ENCODE data around the gene TEX47. TPM values are rescaled to one million over a fixed set of nuclear protein-coding genes. Genes with fewer than 3 reads are reported as not detected.

The TEX47 gene
- total and polyA plus RNA-seq, 2 experiments from 2014 or later: not detected

DNA sequence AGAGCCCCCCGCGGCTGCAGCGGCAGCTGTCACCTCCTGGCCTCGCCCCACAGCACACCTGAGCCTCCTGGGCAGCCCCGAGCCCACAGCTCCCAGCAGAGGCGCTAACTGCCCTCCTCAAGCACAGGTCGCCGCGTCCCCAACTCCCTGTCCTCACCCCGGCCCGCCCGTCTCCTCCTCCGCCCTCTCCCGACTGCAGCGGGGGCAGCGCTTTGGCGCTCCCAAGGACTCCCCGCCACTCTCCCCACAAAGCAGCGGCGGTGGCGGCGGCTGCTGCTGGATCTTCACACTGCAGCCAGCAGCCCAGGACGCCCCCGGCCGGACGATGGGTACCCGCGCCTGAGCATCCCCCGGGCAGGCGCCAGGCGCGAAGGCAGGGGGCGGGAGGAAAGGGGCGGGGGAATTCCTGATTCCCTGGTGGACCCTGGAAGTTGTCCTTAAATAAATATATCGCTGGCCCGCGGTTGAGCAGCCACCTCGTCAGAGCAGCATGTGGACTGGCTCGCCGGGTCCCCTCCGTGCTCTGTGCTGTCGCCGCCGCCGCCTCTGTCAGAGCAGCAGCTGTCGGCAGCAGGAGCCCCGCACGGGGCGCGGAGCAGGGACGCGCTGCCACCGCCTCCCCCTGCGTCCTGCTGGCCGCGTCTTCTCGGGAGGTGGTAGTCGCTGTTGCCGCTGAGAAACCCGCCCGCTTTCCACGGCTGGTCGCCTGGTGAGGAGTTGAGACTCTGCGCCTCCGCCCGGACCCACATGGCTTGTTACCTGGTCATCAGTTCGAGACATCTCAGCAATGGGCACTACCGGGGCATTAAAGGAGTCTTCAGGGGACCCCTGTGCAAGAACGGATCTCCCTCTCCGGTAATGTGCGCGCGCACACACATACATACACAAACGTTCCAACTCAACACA is 36.1 kb downstream of the TEX47 start, which contains the start of gene ZNF804B:
TSS of gene ZNF804B (plus strand) at position 471 of the 906 bp plus-strand sequence. CDS start at position 748, 277 bp downstream.
- H3F3A ChIP-seq (replicated peaks; ENCODE audit: low read depth): no peaks in the 10 kb centered on the region
- Mint-ChIP-seq H3K27ac (no peak within 1 kb of the TSS), H3K9me3 (no peaks in the 10 kb centered on the region; the same call in 2 of the 3 replicates), H3K4me3 (peak within 1 kb of the TSS; percentile 81), H3K27me3 (ENCODE audit: insufficient read depth, low read depth, poor library complexity) (peaks cover 24% of the 10 kb centered on the region), H3K4me1 (peaks cover 8% of the 10 kb centered on the region), H3K36me3 (ENCODE audit: low read depth) (no peaks in the 10 kb centered on the region)
- H3K4me2 ChIP-seq: peak within 1 kb of the TSS; percentile 91
- no peaks in the 10 kb centered on the region for H3K79me2 ChIP-seq (replicated peaks; ENCODE audit: insufficient read depth)
- H2AFZ ChIP-seq: peak within 1 kb of the TSS; percentile 97
- ATAC-seq (peak; percentile 87), DNase-seq (ENCODE audit: low spot score) (peak; percentile 74)
- H3K4me3 ChIP-seq: peak within 1 kb of the TSS; percentile 65
- no peaks in the 10 kb centered on the region for H3K9me2 ChIP-seq (ENCODE audit: insufficient read depth)
- no peaks in the 10 kb centered on the region for H3K36me3 ChIP-seq (ENCODE audit: insufficient read depth)
- TF ChIP-seq, protein P1, sequence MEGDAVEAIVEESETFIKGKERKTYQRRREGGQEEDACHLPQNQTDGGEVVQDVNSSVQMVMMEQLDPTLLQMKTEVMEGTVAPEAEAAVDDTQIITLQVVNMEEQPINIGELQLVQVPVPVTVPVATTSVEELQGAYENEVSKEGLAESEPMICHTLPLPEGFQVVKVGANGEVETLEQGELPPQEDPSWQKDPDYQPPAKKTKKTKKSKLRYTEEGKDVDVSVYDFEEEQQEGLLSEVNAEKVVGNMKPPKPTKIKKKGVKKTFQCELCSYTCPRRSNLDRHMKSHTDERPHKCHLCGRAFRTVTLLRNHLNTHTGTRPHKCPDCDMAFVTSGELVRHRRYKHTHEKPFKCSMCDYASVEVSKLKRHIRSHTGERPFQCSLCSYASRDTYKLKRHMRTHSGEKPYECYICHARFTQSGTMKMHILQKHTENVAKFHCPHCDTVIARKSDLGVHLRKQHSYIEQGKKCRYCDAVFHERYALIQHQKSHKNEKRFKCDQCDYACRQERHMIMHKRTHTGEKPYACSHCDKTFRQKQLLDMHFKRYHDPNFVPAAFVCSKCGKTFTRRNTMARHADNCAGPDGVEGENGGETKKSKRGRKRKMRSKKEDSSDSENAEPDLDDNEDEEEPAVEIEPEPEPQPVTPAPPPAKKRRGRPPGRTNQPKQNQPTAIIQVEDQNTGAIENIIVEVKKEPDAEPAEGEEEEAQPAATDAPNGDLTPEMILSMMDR (conservative IDR thresholded peaks at IDR 0.05; ENCODE audit: low read depth in 2 of 2): peak in 1 of 2 experiments; percentile 39; a peak in 1 of 4 replicates
- TF ChIP-seq NANOG (IDR thresholded peaks at IDR 0.05; ENCODE audit: borderline replicate concordance): no peak
- TF ChIP-seq CREB1 (CRISPR knock-in tag; IDR thresholded peaks at IDR 0.05; ENCODE audit: low read depth): 0 out of 2 replicates have a peak, but pooled peaks have one; percentile 12
- no peaks in the 10 kb centered on the region for H4K20me1 ChIP-seq (replicated peaks; ENCODE audit: insufficient read depth)
- H3K27ac ChIP-seq (ENCODE audit: low read depth): no peak within 1 kb of the TSS
- H3K27me3 ChIP-seq (ENCODE audit: insufficient read depth): peaks cover 51% of the 10 kb centered on the region
- H3K4me1 ChIP-seq (ENCODE audit: insufficient read depth): peaks cover 3% of the 10 kb centered on the region; the same call in 1 of the 2 replicates

- peaks cover 8% of the 10 kb centered on the region for H3K4me1 Mint-ChIP-seq
- Histone ChIP-seq H2AFZ (peak overlapping the region; percentile 97), H3K79me2 (replicated peaks; ENCODE audit: insufficient read depth) (no peaks in the 10 kb centered on the region)
These were observed 36.9 kb downstream of the TEX47 start for GRCh38 chr7:88758381-88759229.

More at GRCh38 chr7:88758381-88759229, 36.9 kb downstream of the TEX47 start:
- Histone ChIP-seq H3K4me2 (peak overlapping the region; percentile 91), H3K4me3 (peak overlapping the region; percentile 65), H3F3A (replicated peaks; ENCODE audit: low read depth) (no peaks in the 10 kb centered on the region), H3K4me1 (ENCODE audit: insufficient read depth) (peaks cover 3% of the 10 kb centered on the region; the same call in 1 of the 2 replicates), H3K36me3 (ENCODE audit: insufficient read depth) (no peaks in the 10 kb centered on the region), H3K27me3 (ENCODE audit: insufficient read depth) (peaks cover 51% of the 10 kb centered on the region), H3K27ac (ENCODE audit: low read depth) (no peak overlapping the region), H3K9me2 (ENCODE audit: insufficient read depth) (no peaks in the 10 kb centered on the region), H4K20me1 (replicated peaks; ENCODE audit: insufficient read depth) (no peaks in the 10 kb centered on the region)
- TF ChIP-seq, protein P1 (conservative IDR thresholded peaks at IDR 0.05; ENCODE audit: low read depth in 2 of 2): peak in 1 of 2 experiments; percentile 1; a peak in 1 of 4 replicates
- no peak for TF ChIP-seq ZNF331 (CRISPR knock-in tag; IDR thresholded peaks at IDR 0.05; ENCODE audit: low read depth)
- Mint-ChIP-seq H3K4me3 (peak overlapping the region; percentile 81), H3K36me3 (ENCODE audit: low read depth) (no peaks in the 10 kb centered on the region), H3K9me3 (no peaks in the 10 kb centered on the region; the same call in 2 of the 3 replicates), H3K27ac (no peak overlapping the region), H3K27me3 (ENCODE audit: insufficient read depth, low read depth, poor library complexity) (peaks cover 24% of the 10 kb centered on the region)
- ATAC-seq (peak; percentile 56), DNase-seq (ENCODE audit: low spot score) (peak; percentile 65)
